G401 (cell line): Measurements from ENCODE around the gene QRFP. TPM values are rescaled to one million over a fixed set of nuclear protein-coding genes. Genes with fewer than 3 reads are reported as not detected.

Experiments used
- DNase-seq: peaks from one replicate; pipeline ENCODE4 v3.0.0-alpha.2; 2015; ENCODE audit warnings: low spot score
- in situ Hi-C: cut with HindIII; loops from 2 replicates; pipeline ENCODE4 v1.10.0; 2016; ENCODE audit warnings: low sequenced_read_pairs, mixed read lengths
- total RNA-seq: library from RNA; depleted of rRNA; stranded (reverse); fragments of >200 nt; shearing (Covaris generic); gene quantifications from 2 replicates; pipeline ENCODE4 v1.2.3, GENCODE V29; 2014

QRFP gene
- total RNA-seq, 1 experiment from 2014 or later: not detected

DNA sequence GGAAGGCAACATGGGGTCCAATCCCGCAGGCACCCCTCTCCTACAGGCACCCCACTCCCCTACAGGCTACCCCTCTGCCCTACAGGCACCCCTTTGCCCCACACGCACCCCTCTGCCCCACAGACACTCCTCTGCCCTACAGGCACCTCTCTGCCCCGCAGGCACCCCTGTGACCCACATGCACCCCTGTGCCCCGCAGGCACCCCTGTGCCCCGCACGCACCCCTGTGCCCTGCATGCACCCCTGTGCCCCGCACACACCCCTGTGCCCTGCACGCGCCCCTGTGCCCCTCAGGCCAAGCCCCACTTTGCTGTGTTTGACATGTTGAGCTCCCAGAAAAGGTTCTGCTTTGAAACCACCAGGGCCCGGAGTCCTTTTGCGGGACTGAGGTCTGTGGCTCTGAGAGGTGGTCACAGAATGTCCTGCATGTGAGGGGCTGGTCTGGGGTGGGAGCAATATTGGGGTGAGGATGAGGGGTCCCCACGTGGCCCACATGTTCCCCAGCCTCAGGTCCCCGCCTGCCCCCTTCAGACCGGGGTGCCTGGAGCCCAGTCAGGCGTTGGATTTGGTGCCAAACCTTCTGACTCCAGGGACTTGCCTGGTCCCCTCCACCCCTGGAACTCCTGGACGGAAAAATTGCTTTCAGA, 616 bp upstream of the QRFP start:
- no peak for DNase-seq
- in situ Hi-C loops: no loop called here

DNA sequence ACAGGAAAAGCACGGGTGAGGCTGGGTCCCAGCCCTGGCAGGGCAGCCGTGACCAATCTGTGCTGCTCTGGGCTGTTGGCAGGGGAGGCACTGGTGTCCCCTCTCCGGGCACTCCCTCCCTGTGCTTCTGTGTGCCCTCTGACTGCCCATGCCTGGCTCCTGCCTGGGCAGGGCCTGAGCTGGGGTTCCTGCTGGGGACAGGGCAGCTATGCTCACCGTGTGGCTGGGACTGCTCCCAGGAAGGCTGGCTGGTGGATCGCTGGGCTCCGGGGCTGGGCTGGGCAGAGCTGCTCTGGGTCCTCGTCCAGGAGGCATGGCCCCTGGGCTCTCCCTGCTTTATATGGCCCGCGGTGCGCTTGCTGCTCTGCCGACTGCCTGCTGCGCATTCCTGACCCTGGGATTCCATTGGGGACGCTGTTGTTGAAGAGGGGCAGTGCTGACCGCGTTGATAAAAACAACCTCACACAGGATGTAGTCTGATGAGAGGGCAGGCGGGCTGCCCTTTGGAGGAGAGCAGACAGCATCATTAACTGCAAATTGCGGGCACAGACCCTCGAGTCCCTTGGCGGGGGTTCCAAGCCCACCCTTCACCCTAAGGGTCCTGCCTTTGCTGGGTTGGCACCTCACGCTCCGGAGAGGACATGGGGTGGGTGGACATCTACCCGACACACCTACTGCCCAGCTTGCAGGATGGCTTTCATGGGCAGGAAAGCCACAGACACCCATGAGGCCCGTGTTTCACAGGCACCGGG, 955 bp downstream of the QRFP start:
- in situ Hi-C loops: no loop called here
- no peak for DNase-seq

DNA sequence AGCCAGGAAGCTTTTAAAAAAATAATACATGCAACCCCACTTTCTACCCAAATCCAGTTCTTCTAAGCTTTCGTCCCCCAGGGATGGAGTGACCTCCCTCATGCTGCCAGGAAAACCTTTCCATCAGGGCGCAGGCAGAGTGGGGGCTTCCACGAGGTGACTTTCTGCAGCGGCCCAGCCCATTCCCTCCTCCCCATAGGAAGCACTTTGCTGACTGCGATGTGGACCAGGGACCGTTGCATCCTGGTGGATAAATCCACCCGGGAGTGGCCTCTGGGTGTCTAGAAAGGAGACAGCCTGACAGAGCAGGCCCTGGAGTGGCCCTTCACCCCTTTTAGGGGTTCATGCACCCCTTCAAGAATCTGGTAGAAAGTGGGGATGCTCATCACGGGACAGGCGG, 1.6 kb downstream of the QRFP start:
- no peak for DNase-seq
- in situ Hi-C loops: no loop called here

DNA sequence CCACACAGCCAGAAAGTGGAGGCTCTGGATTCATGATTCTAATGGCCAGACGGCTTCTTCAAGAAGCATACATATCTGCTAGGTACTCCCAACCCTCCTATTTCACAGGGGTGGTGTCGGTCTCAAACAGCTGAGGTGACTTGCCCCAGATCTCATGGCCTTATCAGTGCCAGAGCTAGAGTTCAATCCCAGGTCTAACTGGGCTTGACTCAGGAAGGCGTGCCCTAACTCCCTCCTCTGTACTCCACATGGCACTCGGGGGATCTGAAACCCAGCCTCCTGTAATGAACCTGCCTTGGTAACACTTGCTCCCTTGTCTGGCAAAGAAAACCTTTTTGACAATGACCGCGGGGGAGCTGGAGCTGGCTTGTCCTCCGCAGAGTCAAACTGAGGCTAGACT, 2.1 kb downstream of the QRFP start:
- in situ Hi-C loops: no loop called here
- no peak for DNase-seq

DNA sequence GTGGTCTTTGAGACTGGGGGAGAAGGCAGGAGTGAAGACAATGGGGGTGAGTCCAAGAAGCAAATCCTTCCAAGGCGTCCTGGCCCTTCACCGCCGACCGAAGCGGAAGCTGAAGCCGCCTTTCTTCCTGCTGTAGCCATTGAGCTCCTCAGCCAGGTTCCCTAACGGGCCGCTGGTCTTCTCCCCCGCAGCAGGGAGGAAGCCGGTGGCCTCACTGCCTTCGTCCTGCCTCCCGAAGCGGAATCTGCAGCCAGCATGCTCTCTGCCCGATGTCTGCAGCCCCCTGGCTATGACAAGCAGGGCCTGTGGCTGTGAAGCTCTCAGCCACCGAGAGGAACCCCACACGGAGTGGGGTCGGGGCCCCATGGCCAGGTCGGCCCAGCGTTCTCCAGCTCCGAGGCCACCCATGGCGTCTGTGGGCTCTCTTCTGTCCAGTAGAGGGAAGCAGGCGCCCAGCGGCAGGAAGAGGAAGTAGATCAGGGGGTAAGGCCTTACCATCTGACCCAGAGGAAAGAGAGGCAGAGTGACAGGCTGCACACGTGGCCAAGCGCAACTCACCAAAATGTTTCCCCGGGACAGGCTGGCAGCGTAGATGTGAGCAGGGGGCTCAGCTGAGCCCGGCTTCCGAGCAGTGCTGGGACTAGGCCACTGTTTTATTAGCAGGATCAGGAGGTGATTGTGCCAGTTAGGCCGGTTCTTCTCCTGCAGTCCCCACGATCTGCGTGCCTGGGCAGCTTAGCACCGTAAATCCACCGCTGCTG, 3.1 kb downstream of the QRFP start:
- DNase-seq: no peak
- in situ Hi-C loops: no loop called here

DNA sequence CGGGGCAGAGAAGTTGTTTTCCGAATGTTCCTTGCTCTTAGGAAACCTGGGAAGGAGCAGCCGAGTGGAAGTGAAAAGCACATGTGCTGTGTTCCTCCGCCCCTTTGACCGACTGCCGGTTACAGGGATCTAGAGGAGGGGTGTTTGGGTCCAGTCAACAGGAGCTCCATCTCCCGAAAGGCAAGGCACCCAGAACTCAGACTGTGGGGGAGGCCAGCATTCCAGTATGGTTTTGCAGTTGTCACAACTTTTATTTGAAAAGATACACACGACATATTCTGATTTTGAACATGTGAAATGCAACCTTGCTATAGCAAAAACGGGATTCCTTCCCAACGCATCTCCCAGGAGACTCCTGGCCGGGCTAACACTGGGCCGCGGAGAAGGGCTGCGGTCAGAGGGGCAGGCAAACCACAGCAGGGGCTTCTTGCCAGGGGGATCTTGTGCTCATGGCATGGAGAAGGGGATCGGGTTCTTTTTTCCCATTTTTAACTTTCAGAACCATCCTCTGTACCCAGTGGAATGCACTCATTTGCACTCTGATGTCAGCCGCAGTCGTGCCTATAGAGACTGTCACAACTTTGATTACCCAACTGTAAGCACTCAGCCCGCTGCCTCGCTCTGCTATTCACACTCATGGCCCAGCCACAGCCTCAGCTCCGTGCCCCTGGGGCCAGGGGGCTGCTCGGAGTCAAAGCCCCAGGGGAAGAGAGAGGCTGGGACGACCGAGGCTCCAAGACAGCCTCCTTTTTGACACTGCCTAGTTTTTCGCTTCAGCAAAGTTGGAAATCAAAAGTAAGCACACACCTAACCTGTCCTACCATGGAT, 3.9 kb downstream of the QRFP start:
- no peak for DNase-seq
- in situ Hi-C loops: no loop called here

DNA sequence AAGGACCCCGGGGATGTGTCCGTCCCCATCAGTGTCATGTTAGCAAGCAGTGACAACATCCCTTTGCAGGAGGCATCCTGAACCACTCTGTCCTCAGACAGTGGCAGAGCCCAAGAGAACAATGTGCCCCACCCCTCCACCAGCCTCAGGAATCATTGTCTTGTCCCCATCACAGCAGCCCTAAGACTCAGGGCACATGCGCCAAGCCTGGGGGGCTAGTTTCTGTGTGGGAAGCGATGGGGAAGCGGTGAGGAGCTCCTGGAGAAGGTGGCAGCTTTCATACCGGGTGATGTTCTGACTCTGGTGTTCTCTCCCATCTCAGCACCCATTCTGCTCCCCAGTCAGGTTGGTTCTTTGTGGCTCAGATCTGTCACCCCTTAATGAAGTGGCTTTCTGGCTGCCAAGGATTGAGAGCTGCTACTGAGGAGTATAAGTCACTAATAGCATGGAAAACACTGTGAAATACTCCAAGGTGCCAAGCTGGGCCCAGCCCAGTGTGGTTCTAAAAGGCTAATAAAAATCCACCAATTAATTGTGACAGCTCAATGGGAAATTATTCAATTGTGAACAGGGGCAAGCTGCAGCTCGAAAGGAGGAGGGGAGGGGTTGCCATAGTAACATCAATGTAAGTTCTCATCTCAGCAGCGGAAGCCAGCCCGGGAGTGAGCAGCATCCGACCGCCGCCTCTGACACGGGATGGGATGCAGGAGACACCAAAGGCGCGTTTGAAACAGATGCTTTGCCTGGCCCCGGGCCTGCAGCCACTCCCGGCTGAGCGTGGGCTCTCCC, 4.7 kb downstream of the QRFP start:
- no peak for DNase-seq
- in situ Hi-C loops: no loop called here

DNA sequence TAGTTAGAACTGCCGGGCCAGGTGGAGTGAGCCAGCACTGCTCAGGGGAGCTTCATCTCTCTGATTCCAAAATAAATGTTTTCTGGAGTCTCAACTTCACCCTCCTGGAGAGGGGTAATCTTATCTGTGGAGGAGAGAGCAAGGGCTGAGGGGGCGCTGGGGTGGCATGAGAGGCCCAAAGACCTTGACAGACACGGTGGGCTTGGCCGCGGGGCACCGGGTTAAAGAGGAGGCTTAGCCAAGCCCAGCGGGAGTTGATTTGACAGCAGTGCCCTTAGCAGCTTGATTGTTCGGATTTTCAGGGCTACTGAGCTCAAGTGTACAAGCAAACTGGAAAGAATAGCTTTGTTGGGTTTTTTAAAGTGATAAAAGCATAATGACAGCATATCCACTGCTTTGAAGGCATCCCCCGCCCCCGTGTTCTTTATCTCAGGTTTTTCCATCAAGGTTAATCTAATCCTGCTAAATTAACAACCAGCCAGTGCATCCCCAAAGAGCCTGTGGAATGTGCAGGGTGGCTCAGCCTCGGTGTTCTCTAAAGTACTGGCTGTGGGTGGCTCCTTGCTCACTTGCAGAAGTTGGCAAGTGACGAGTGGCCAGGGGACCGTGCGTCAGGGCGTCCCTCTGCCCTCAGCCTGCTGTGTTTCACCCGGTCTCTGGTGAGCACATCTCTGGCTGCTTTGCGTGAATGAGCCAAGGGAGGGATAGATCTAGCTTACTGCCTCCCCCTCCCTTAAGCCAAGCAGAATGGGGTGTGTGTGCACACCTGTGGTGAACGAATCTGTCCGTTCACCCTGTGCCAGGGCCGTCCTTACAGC, 5.5 kb downstream of the QRFP start:
- in situ Hi-C loops: no loop called here
- DNase-seq: peak; percentile 49

DNA sequence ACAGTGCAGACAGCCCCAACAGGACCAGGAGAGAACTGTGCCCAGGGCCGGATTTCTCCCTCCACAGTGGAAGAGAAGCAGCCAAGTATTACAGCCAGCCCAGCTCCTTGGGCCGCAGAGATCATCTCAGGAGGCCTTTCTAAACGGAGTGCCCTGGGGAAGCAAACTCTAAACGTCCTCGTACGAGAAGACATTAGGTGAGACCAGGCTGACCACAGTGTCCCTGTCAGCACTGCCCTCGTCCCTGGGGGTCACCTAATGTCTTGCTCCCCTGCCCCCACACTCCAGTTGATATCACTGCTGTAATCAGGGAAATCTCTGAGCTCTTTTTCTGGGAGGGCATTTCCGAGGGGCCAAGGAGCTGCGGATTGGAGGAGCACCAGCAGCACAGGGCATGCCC, 6.5 kb downstream of the QRFP start:
- no peak for DNase-seq
- in situ Hi-C loops: no loop called here

DNA sequence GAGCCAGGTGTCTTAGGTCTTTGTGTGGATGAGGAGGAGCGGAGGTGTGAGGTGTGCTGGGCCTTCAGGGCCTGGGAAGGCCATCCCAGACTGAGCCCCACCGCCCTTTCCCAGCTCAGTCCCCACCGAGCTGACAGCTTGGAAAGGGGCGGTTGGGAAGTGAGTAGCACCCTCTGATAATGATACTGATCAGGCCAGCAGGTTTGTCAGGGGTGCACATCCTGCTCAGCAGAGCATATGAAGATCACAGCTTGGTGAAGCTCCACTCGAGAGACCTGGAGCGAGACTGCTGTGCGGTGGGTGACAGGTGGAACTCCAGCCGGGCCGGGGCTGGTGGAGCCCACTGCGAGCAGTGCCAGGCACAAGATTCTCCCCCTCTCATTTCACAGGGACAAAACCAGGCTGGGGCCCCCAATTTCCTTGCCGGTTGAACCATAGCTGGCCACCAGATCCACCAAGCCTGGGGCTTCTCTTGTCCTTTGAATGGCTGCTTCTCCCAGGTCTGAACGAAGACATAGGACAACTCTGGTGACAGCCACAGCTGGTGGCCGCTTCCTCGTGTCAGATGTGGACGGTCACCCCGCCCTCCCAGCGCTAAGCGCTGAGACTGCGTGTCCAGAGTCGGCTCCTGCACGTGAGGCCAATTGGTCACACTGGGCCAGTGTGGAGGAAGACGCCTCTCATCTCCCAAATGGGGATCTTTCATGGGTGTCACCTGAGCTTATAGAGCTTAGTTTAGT, 8.3 kb downstream of the QRFP start:
- DNase-seq: no peak
- in situ Hi-C loops: no loop called here

DNA sequence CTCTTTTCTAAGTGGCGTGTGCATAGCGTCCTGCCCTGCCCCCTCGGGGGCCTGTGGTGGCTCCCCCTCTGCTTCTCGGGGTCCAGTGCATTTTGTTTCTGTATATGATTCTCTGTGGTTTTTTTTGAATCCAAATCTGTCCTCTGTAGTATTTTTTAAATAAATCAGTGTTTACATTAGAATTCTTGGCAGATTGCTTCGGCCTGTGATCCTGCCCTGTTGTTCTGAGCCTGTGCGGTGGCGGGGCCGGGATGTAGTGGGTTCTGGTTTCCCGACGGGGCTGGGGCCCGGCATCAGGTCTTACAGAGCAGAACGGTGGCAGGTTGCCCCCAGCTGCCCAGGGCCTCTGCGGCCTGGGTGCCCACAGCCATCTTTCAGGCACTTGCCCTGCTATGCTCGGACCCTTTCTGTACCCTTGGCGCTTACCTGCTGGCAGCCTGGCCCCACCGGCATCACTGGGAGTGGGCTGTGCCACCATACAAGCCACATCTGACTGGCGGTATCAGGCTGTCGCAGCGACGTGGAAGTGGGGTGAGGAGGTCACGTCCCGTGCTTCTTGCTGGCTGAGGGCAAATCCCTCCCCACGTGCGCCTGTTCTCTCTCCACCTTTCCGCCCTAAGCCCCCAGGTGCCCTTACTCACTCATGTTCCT, 9.0 kb downstream of the QRFP start:
- no peak for DNase-seq

DNA sequence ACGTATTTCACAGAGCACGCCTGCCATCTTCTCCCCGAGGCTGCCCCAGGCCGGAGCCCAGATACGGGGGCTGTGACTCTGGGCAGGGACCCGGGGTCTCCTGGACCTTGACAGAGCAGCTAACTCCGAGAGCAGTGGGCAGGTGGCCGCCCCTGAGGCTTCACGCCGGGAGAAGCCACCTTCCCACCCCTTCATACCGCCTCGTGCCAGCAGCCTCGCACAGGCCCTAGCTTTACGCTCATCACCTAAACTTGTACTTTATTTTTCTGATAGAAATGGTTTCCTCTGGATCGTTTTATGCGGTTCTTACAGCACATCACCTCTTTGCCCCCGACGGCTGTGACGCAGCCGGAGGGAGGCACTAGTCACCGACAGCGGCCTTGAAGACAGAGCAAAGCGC, 9.6 kb downstream of the QRFP start:
- in situ Hi-C loops: no loop called here
- no peak for DNase-seq

More for the DNA sequence above, 9.0 kb downstream of the QRFP start:
- in situ Hi-C loops: no loop called here

DNA sequence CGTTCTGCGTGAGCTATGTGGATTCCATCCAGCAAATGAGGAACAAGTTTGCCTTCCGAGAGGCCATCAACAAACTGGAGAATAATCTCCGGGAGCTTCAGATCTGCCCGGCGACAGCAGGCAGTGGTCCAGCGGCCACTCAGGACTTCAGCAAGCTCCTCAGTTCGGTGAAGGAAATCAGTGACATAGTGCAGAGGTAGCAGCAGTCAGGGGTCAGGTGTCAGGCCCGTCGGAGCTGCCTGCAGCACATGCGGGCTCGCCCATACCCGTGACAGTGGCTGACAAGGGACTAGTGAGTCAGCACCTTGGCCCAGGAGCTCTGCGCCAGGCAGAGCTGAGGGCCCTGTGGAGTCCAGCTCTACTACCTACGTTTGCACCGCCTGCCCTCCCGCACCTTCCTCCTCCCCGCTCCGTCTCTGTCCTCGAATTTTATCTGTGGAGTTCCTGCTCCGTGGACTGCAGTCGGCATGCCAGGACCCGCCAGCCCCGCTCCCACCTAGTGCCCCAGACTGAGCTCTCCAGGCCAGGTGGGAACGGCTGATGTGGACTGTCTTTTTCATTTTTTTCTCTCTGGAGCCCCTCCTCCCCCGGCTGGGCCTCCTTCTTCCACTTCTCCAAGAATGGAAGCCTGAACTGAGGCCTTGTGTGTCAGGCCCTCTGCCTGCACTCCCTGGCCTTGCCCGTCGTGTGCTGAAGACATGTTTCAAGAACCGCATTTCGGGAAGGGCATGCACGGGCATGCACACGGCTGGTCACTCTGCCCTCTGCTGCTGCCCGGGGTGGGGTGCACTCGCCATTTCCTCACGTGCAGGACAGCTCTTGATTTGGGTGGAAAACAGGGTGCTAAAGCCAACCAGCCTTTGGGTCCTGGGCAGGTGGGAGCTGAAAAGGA, 10.9 kb downstream of the QRFP start:
- DNase-seq: no peak
- in situ Hi-C loops: no loop called here

DNA sequence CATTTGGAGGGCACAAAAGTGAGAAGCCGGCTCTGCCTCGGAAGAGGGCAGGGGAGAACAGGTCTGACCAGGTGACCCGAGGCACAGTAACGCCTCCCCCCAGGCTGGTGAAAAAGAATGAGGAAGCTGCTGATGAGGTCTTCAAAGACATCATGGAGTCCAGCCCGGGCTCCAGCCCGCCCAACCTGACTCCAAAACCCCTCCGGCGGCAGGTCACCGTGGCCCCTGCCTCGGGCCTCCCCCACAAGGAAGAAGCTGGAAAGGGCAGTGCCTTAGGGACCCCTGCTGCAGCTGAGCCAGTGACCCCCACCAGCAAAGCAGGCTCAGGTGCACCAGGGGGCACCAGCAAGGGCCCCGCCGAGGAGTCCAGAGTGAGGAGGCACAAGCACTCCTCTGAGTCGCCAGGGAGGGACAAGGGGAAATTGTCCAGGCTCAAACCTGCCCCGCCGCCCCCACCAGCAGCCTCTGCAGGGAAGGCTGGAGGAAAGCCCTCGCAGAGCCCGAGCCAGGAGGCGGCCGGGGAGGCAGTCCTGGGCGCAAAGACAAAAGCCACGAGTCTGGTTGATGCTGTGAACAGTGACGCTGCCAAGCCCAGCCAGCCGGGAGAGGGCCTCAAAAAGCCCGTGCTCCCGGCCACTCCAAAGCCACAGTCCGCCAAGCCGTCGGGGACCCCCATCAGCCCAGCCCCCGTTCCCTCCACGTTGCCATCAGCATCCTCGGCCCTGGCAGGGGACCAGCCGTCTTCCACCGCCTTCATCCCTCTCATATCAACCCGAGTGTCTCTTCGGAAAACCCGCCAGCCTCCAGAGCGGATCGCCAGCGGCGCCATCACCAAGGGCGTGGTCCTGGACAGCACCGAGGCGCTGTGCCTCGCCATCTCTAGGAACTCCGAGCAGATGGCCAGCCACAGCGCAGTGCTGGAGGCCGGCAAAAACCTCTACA, 11.8 kb downstream of the QRFP start:
- in situ Hi-C loops: no loop called here
- DNase-seq: no peak

DNA sequence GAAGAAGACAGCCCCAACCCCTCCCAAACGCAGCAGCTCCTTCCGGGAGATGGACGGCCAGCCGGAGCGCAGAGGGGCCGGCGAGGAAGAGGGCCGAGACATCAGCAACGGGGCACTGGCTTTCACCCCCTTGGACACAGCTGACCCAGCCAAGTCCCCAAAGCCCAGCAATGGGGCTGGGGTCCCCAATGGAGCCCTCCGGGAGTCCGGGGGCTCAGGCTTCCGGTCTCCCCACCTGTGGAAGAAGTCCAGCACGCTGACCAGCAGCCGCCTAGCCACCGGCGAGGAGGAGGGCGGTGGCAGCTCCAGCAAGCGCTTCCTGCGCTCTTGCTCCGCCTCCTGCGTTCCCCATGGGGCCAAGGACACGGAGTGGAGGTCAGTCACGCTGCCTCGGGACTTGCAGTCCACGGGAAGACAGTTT, 12.5 kb downstream of the QRFP start:
- in situ Hi-C loops: no loop called here
- no peak for DNase-seq
